ENCODE measurements around the gene PCDHA2. TPM values are rescaled to one million over a fixed set of nuclear protein-coding genes. Genes with fewer than 3 reads are reported as not detected.

PCDHA2 gene
- total and polyA plus RNA-seq, 2 of the 8 experiments (the other 6 are each of a cell fraction or from before 2014, with no cell fraction given) = 0.86 to 1.9 TPM

GRCh38 chr5:140821375-140822280 is 27.0 kb downstream of the PCDHA2 start, which contains the start of gene PCDHA5:
Gene PCDHA5 (plus strand): TSS chr5:140821613.
- no peak within 1 kb of the TSS for H4K91ac ChIP-seq (replicated peaks; ENCODE audit: insufficient read length, low read length)

More at GRCh38 chr5:140821375-140822280, 27.0 kb downstream of the PCDHA2 start, which contains the start of gene PCDHA5:
- Histone ChIP-seq H3K56ac (replicated peaks; ENCODE audit: insufficient read length, low read depth, low read length) (no peak within 1 kb of the TSS), H3K4ac (replicated peaks; ENCODE audit: insufficient read length, low read depth, low read length) (no peak within 1 kb of the TSS), H2BK20ac (ENCODE audit: low read length) (no peak within 1 kb of the TSS), H3K4me2 (ENCODE audit: insufficient read depth in 1 of 2, low read depth in 2 of 2, low read length in 2 of 2) (no peak within 1 kb of the TSS), H3K9me3 (ENCODE audit: insufficient read depth in 2 of 2, low read depth in 1 of 2, low read length in 1 of 2) (peaks cover 0 to 7% of the 10 kb centered on the region in 2 experiments; a peak in 1 of 4 replicates), H3K23me2 (ENCODE audit: low read depth, low read length) (no peaks in the 10 kb centered on the region), H3K9ac (replicated peaks in 1 of 4; ENCODE audit: extremely low read depth in 1 of 4, low read depth in 3 of 4, low read length in 3 of 4) (no peak within 1 kb of the TSS), H4K5ac (ENCODE audit: insufficient read length, low read depth, low read length) (no peak within 1 kb of the TSS), H3K23ac (ENCODE audit: insufficient read length) (no peak within 1 kb of the TSS), H2AFZ (ENCODE audit: low read length) (no peak within 1 kb of the TSS), H3K79me2 (ENCODE audit: control insufficient read depth in 1 of 2, insufficient read depth in 2 of 2, low read length in 2 of 2) (no peaks in the 10 kb centered on the region), H3K27ac (ENCODE audit: low read depth, low read length) (no peak within 1 kb of the TSS), H3K4me3 (ENCODE audit: extremely low read depth in 1 of 4, insufficient read depth in 2 of 4, low read depth in 3 of 4, low read length in 4 of 4) (no peak within 1 kb of the TSS), H3K36me3 (ENCODE audit: control insufficient read depth in 2 of 4, insufficient read depth in 4 of 4, low read length in 3 of 4) (peaks cover 0 to 3% (median 0%) of the 10 kb centered on the region in 4 experiments; a peak in 1 of 8 replicates), H4K20me1 (replicated peaks in 1 of 2; ENCODE audit: control insufficient read depth in 1 of 2, insufficient read depth in 2 of 2, low read length in 2 of 2) (peaks cover 0 to 3% of the 10 kb centered on the region in 2 experiments), H4K8ac (ENCODE audit: extremely low read depth, insufficient read depth, low read length) (no peak within 1 kb of the TSS), H3K18ac (ENCODE audit: extremely low read depth, low read length) (no peak within 1 kb of the TSS), H3K27me3 (replicated peaks in 1 of 4; ENCODE audit: control insufficient read depth in 3 of 4, extremely low read depth in 1 of 4, insufficient read depth in 3 of 4, low read length in 3 of 4) (no peaks in the 10 kb centered on the region), H3K79me1 (ENCODE audit: low read depth, low read length) (no peaks in the 10 kb centered on the region), H3K14ac (ENCODE audit: insufficient read length) (no peak within 1 kb of the TSS), H2BK5ac (ENCODE audit: low read depth, low read length) (no peak within 1 kb of the TSS), H2AK5ac (ENCODE audit: low read depth, low read length) (no peak within 1 kb of the TSS), H2BK15ac (ENCODE audit: low read length) (no peak within 1 kb of the TSS), H2BK12ac (ENCODE audit: low read depth, low read length) (no peak within 1 kb of the TSS), H3K4me1 (replicated peaks in 1 of 4; ENCODE audit: control insufficient read depth in 3 of 4, insufficient read depth in 4 of 4, low read length in 3 of 4) (no peaks in the 10 kb centered on the region), H2BK120ac (replicated peaks; ENCODE audit: low read depth, low read length) (no peak within 1 kb of the TSS)
- no peak for FAIRE-seq
- POLR2A ChIA-PET (ENCODE audit: partially characterized antibody) = no interaction called here
- CTCF ChIA-PET (ENCODE audit: partially characterized antibody) = interaction anchor here (0.6 to 5.5 kb wide), 9 partner anchors 8 to 818 kb away, joined by 3 to 49 read pairs (median 4); partner anchors contain the start of genes PCDHA11, PCDHA4 and PCDHA7
- 89% methylated on average over 37 of the region's 39 CpGs; no CpG with 5 or more reads in 1 of the 2 experiments for WGBS, 2 experiments (ENCODE audit: extremely low coverage in 1 of 2, insufficient coverage in 1 of 2, insufficient read length in 1 of 2, insufficient replicate concordance in 2 of 2, low coverage in 1 of 2, low lambda C conversion rate in 2 of 2, missing lambda C conversion rate in 1 of 2)
- DNase-seq (ENCODE audit: low read depth in 1 of 2, low spot score in 2 of 2) = no peak
